Activated naive CD8-positive, alpha-beta T cell treated with anti-CD3 and anti-CD28 coated beads, Interleukin-2, amount 50 U/mL, for 16 hours (primary cell): ENCODE results near the gene TSHZ1.

Source experiments
- DNase-seq: peaks from one replicate; pipeline ENCODE4 v3.0.0-alpha.2; 2020; ENCODE audit warnings: low read depth, low spot score

Gene TSHZ1

DNA sequence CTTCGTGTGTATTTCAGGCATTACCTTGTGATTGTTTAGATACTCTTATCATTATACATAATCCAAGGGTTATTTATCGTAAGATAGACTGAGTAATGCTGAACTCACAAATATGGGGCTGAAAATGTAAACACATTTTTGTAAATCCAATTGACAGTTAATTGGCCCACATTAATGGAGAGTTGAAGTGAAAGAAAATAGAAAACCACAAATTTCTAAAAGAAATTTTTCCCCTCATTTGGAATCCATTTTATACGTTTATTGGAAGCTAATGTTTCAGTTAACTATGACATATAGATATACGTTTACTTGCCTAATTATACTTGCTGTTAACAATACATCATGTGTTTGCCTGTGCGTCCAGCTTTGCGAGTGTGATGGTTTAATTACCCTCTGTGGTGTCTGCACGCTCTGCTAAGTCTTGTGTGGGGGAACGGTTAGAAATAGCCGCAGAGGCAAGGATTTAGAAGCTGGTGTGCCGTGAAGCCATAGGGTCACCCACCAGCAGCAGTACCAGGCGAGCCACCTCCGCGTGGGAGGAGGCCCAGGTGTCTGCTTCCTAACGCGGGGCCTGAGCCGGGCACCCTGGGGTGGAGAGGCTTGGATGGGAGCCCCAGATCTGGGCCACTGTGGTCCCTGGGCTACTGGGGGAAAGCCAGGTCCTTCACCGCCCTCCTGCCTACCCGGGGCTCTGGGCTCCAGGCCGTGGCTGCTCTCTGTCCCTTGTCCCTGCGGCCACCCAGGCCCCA, 38.0 kb downstream of the TSHZ1 start:
- DNase-seq, result no peak

DNA sequence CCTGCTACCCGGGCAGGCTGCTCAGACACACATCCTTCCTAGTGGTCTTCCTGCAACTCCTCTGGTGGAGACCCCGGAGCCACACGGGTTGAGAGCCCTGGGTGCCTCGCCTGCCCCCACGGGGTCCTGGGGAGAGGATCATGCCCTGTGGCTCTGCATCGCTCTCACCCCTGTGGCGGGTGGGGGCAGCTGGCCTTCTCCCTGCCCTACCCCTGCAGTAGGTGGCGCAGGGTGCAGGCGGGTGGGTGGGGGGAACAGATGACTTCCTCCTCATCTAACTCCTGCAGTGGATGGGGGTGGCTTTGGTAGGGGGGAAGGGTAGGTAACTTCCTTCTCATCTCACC, 38.5 kb downstream of the TSHZ1 start:
- no peak for DNase-seq

DNA sequence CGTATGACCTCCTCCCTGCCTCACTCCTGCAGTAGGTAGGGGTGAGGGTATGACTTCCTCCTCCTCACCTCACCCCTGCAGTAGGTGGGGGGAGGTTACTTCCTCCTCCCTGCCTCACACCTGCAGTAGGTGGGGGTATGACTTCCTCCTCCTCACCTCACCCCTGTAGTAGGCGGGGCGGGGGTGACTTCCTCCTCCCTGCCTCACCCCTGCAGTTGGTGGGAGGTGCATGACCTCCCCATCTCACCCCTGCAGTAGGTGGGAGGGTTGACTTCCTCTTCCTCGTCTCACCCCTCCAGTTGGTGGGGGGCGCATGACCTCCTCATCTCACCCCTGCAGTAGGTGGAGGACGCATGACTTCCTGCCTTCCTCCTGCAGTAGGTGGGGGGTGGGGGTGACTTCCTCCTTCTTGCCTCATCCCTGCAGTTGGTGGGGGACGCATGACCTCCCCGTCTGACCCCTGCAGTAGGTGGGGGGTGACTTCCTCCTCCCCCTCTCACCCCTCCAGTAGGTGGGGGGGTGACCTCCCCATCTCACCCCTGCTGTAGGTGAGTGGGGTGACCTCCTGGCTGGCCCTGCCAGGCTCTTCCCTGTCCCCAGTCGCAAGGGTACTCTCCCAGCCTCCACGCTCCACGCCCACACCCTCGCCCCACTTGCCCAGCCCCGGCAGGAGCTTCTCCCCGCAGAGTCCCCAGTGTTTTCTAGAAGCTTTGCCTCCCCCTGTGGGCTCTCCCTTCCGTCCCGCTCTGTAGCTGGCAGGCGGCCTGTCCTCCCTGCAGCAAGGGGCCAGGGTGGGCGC, 39.3 kb downstream of the TSHZ1 start:
- DNase-seq, result no peak

DNA sequence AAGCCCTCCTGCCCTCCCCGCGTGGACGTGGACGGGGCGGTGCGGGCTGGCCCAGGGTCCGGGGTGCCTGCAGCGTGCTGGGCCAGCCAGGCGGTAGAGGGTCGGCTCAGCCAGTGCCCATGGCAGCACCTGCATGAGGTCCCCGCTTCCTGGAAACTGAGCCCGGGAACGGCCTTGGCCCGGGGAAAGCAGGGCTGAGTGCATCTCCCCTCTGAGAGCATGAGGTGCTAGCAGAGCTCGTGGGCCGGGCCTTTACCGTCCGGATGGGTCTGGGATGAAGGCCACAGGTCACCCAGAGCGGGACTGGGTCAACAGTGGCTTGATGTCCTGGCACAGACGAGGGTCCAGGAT, 39.8 kb downstream of the TSHZ1 start:
- DNase-seq, result no peak

DNA sequence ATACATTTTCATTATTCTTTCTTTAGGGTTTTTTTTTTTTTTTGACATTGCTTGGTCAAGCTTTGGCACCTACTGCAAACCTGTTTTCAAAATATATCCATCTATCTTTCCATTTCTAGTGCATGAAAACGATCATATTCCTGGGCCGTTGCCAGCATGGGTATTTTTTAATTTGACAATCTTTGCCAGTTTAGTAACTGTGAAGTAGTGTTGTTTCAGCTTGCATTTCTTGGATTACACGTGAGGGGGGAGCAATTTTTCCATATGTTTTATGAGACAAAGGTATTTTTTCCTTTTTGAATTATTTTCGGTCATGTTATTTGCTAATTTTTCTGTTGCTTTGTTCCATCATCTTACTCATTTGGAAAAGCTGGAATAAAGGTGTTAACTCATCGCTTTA, 40.9 kb downstream of the TSHZ1 start:
- no peak for DNase-seq

DNA sequence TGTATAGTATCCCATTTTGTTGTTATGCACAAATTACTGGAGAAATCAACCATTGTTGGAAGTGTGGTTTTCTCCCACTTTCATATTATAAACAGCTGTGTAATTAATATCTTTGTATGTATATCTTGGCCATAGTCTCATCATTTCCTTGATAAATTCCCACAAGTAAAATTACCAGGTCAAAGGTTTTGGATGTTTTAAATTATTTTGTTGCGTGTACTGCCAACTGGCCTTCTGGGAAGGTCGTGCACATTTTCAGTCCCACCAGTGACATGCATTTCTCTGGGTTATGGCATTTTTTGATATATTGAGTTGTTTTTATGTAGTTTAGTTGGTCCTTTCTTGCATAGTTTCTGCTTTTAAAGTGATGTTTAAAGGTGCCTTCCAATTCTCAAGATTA, 41.5 kb downstream of the TSHZ1 start:
- DNase-seq, result no peak

DNA sequence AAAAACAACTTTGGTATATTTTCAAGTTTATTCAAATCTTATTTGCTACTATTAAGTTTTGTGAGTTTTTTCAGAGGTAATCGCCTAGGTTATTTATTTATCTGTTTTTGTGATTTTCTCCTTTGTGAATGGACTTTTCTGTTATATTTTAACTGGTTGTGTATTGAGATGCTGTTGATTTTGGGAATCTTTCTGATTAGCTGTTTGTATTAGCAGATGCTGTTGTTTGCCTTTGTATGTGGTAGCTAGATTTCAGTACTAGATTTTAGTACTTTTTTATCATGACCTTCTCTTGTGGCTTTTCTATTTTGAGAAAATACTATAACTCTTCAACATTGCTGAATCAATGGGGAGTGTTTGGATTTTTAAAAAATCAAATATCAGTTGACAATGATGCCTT, 42.4 kb downstream of the TSHZ1 start:
- no peak for DNase-seq

DNA sequence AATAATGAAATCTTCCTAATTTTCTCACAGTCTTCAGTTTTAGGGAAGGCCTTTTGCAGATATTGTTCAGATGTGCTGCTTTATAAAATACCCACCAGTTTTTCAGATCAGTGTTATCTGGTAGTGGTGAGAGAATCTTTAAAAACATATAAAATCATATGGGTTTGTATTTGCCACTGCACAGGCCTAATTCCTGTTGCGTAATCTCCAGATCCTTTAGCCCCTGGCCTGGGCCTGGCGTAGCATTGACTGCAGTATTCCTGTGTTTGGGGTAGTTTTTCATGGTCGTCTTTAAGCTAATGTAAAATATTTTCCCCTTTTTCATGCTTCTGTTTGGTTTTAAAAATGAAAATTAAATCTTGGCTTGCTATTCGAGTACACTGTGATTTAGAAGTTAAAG, 43.2 kb downstream of the TSHZ1 start:
- no peak for DNase-seq

DNA sequence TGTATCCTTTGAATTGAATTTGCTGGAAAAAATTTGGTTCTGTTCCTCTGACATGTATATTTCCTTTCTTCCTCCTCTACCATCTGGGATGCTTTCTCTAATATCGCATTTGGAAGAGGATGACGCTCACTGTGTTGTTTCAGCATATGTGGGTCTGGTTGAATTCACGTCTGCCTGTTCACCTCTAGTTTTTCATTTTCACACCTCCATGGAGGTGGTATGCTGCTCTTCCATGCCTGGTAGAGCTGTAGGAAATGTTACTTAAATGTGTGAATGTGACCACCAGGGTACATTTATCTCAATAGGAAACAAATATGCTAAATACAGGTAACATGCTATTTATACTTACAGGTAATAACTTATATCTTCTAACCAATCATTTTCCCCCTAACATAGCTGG, 44.5 kb downstream of the TSHZ1 start:
- DNase-seq, result no peak

DNA sequence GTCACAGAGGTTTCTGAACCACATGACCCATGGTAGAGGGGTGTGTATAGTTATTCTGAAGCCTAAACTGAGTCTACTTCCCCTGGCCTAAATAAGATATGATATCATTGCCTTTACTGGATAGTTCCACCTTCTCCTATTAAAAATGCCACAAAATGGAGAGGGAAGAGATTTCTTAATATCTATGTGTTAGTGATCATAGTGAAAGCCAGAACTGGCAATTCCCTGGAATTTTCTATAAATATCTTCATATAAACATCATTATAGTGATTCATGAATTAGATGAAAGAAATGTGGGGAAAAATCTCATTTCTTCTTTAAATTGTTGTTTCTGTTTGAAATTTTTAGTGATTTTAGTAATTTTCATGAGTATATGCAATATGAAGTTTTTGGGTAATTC, 45.8 kb downstream of the TSHZ1 start:
- no peak for DNase-seq

DNA sequence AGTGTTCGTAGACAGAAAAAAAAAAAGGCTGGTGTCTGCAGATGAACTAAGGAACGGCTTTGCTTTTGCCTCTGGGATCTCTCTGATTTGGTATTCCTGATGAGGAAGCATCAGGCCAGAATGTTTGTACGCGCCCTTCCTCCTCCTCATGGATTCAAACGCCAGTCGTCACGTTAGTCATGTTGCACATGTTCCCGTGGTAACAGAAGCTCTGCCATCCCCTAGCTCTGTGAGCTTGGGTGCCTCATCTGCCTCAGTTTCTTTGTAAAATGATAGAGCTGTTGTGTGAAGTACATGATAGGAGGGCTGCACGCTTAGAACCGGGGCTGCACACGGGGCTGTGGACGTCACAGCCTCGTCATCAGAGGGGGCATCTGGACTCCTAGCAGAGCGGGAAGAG, 47.0 kb downstream of the TSHZ1 start:
- DNase-seq, result no peak

DNA sequence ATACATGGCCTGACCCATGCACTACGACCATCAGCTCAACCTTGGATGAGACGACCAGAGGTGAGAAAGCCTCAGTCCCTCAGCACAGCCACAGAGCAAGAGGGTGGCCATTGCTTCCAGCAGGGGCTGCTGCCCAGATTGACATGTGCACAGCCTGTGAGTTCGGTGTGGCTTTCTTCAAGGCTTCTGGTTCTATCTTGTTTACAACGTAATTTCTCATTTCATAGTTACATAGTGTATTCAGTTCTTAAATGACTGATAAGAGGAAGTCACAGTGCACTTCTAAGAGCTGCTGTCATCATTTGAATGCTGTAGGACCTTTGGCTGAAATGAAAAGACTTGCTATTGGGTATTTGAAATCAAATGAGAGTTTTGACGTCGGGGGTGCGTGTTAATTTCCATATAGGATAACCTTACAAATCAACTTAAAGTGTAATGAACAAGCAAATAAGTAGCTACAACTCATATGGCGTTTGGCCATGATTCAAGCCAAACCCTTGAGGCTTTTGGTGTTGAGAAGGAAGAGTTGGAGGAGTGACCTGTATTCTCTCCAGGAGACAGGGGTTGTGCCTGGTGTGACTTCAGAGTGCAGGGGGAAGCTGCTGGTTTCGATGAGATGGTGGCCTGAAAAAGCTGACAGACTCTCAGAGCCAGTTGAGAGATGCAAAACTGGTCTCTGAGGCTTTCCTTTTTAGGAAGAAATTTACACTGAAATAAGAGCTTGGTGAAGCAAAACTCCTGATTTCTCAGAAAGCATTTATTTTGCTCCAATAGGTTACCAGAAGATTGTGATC, 51.0 kb downstream of the TSHZ1 start:
- no peak for DNase-seq

DNA sequence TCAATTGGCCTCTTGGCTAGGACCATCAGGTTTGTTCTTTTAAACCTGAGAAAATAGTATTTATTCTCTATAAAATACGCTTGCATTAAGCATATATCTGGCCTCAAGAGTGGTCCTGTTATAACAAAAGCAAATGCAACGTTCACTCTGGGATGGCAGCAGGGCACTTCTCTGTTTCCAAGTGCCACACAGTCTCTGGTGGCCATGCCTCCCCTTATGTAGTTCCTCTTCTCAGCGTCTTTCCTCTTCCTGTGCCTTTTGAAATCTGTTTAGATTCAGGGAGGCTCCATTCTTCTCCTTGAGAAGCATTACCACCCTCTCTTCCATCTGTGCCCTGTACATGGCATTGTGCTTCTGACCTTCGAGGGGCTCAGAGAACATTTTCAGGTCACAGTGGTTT, 51.9 kb downstream of the TSHZ1 start:
- no peak for DNase-seq

DNA sequence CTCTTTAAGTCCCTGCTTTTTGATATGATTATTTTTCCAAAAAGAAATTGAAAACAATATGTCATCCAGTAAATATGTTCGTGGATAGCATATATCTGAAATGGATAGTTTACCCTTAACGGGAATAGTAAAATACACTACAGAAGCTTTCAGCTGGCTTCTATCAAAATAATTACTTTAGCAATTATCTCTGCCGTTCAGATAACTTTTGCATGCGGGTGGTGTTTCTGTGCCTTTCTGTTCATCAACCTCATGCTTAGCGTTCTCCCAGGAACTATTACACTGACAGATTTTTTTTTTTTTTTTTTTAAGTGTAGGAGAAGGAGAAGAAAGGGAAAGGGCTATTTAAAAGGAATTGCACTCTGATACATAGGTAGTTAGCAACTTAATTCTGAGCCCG, 53.6 kb downstream of the TSHZ1 start:
- no peak for DNase-seq

DNA sequence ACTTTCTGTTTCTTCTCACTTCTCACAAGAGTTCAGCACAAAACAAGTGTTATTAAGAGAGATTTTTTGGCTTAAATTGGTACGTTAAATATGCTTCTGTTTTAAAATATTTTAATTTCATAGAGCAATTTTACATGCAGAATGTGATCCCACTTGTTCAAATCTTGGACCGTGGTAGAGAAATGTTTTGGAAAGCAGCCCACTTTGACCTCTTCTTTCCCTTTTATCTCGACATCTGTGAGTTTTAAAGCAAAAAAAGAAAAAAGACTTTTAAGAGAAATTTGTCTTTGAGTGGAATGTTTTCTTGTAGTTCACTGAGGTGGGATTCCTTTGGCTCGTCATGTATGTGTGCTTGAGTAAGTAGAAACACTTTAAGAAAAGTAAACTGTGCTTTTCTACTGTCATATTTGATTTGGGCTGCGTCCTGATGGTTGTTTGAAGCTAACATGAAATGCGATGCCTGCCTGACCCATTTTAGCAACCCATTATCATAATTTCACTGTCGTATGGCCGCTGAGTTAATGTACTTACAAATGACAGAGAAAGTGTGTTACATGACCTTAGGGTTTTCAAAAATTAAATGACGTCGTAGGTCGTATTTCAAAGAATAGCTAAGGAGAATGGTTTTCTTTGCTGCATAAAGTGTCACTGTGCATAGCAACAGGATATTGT, 54.5 kb downstream of the TSHZ1 start:
- no peak for DNase-seq

DNA sequence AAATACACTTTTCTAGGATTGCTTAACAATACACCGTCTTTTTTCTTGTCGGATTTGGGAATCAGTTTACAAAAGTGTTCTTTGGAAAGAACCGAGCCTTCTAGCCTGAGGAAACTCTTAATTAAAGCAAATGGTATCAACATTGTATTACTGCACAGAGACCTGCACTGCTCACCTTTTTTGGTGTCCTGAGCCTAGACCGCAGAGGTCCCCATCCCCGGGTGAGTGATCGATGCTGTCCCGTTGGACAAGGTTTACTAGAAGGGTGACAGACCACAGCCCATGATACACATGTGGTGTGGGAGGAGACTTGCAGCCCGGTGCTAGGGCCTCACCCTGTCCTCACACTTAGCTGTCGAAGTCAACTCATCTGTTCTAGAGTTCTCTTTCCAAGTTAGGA, 55.3 kb downstream of the TSHZ1 start:
- no peak for DNase-seq

DNA sequence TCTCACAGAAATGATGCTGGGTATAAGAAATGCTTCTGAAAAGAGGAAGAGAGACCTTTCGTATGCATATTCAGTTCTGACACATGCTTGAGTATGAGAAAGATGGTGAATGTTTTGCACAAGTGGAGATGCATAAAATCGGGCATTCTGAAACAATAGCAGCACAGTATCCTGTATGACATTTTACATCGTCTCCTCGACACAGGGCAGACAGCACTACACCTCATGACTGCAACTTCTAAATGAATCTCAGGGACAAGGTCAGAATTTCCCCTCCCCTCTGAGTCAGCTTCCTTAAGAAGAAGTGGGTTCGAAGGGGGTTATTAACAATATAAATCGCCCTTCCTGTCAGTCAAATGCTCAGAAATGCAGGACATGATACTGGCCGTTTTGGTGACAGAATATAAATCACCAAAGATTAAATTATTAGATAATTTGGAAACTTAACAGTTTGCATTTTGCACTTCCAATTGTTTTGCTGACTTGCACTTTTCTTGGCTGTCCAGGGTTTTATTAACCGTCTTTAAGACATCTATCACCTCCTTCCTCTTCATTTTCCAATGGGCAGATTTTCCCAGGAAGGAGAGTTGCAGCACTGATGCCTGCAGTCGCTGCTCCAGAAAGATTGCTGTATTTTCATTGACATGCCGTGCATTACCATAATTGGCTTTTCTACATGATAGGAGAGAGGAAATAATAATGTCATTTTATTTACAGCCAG, 57.2 kb downstream of the TSHZ1 start:
- no peak for DNase-seq

DNA sequence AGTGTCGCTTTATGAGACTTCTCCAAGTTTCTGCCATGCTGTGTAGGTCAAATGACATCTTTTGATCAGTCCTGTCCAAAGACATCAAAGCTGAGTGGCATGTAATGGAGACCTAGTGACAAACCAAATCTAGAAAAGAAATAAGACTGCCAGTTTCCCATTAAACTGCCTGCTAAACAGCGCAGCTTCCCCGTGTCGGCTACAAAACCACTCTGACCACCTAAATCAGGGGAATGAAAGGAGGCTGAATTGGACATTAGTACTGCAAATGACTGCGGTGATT, 57.7 kb downstream of the TSHZ1 start:
- no peak for DNase-seq

DNA sequence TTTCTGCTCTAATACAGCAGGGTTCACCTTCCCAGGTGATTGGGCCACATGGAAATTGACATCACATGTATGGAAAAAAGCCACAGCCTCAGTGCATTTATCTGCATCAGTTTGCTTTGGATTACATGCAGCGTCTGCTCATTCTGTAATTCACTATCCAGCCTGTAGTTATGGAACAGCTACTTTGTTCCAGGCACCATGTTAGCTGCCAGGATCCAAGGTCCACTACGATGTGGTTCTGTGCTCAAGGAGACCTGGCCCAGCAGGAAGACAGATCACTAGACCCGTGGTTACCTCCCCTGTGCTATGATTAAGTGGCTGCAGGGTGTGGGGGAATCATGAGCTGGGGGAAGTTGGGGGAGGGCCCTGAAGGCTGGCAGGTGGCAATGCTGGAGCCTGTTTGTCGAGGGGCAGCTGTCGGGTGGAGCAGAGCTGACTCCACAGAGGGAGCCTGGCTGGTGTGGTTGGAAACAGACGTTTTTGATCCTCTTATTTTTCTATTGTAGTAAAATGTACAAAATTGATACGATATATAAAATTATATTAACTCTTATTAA, 58.6 kb downstream of the TSHZ1 start:
- DNase-seq, result no peak

DNA sequence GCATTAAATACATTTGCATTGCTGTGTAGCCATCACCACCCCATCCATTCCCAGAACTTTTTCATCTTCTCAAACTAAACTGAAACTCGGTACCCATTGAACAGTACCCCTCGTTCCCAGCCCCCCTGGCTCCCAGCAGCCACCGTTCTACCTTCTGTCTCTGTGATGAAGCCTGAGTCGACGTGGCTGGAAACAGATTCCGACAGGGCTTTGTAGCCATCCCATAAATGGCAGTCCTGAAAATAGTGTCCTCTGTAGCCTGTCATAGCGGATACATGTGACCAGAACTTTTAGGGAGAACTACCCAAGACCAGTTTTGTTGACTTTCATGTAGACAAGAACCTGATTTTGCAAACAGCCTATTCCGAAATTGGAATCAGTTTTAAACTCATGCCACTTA, 59.1 kb downstream of the TSHZ1 start:
- no peak for DNase-seq

DNA sequence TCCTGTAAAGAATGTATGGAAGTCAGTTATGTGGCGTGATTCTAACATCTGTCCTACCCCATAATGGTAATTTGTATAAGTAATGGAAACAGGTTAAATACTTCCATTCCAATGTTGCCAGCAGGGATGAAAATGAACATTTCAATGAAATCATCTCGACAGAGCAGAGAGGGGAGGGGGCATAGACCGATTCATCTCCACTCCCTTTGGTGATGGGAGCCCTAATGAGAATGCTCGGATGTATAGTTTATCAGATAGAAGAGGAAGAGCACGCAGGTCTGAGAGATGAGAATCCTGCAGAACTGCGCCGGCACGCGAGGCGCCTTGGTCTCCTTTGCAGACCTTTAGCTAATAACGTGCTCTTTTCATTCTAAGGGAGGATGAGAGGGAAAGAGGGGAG, 61.4 kb downstream of the TSHZ1 start:
- DNase-seq, result no peak

DNA sequence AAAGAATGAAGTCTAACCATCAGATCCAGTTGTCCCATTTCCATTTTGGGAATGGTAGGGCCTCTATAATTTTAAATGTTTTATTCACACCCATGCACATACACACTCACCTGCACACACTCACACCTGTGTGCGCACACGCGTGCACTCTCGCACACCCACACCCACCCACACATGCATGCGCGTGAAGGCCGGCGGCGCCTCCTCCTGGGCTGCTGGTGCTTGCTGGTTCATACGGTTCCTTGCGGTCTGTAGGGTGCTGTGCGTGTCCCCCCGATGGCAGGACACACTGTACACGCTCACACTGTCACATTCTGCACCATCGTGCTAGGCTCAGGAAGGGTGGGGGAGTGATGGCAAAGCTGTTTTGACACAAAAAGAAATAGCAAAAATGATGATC, 63.2 kb downstream of the TSHZ1 start:
- DNase-seq, result no peak
